IPS-18c (cell line): ENCODE data around the gene ANKMY1.
"Not testable (repeated sequence)": the region's sequence is repeated elsewhere in the genome, so short reads cannot be mapped to it uniquely, and the experiment has no call there.

Experiments used
- H3K4me3 ChIP-seq: 2 replicates; pipeline ENCODE4 v1.7.0; 2013; ENCODE audit warnings: low read depth, mild to moderate bottlenecking, low read length, moderate library complexity; ENCODE audit not compliant: insufficient read depth
- H3K9me3 ChIP-seq: one replicate; pipeline ENCODE4 v1.6.1; 2013; ENCODE audit warnings: mild to moderate bottlenecking, low read length, moderate library complexity; ENCODE audit not compliant: control insufficient read depth, insufficient read depth

Gene ANKMY1

GRCh38 chr2:240506406-240507059, 51.3 kb downstream of the ANKMY1 start:
- H3K4me3 ChIP-seq, result no peak overlapping the region
- no peaks in the 10 kb centered on the region for H3K9me3 ChIP-seq

GRCh38 chr2:240505910-240506309, 51.9 kb downstream of the ANKMY1 start:
- Histone ChIP-seq H3K4me3 (no peak overlapping the region), H3K9me3 (no peaks in the 10 kb centered on the region)

- H3K9me3 ChIP-seq, result no peaks in the 10 kb centered on the region
- H3K4me3 ChIP-seq, result no peak overlapping the region
Observed at GRCh38 chr2:240503848-240504247, 53.9 kb downstream of the ANKMY1 start.

- Histone ChIP-seq H3K9me3 (no peaks in the 10 kb centered on the region), H3K4me3 (no peak overlapping the region)
Observed at GRCh38 chr2:240503375-240503774, 54.4 kb downstream of the ANKMY1 start.

GRCh38 chr2:240502430-240503121, 55.2 kb downstream of the ANKMY1 start:
- H3K4me3 ChIP-seq, result no peak overlapping the region
- no peaks in the 10 kb centered on the region for H3K9me3 ChIP-seq

- Histone ChIP-seq H3K9me3 (no peaks in the 10 kb centered on the region), H3K4me3 (no peak overlapping the region)
Observed at GRCh38 chr2:240502059-240502429, 55.7 kb downstream of the ANKMY1 start.

GRCh38 chr2:240501531-240501991, 56.2 kb downstream of the ANKMY1 start:
- Histone ChIP-seq H3K4me3 (no peak overlapping the region), H3K9me3 (no peaks in the 10 kb centered on the region)

- Histone ChIP-seq H3K4me3 (no peak overlapping the region), H3K9me3 (no peaks in the 10 kb centered on the region)
Observed at GRCh38 chr2:240500561-240501423, 57.0 kb downstream of the ANKMY1 start.

- Histone ChIP-seq H3K4me3 (no peak overlapping the region), H3K9me3 (no peaks in the 10 kb centered on the region)
Observed at GRCh38 chr2:240499309-240500301, 58.2 kb downstream of the ANKMY1 start.

GRCh38 chr2:240498958-240499260, 58.9 kb downstream of the ANKMY1 start:
- Histone ChIP-seq H3K9me3 (no peaks in the 10 kb centered on the region), H3K4me3 (no peak overlapping the region)

- Histone ChIP-seq H3K9me3 (no peaks in the 10 kb centered on the region), H3K4me3 (no peak overlapping the region)
Observed at GRCh38 chr2:240498171-240498957, 59.4 kb downstream of the ANKMY1 start.

- not testable (repeated sequence) for H3K4me3 ChIP-seq, H3K9me3 ChIP-seq
Observed at GRCh38 chr2:240497082-240497481, 60.7 kb downstream of the ANKMY1 start.

- not testable (repeated sequence) for H3K9me3 ChIP-seq, H3K4me3 ChIP-seq
Observed at GRCh38 chr2:240494942-240495341, 62.8 kb downstream of the ANKMY1 start.

GRCh38 chr2:240494194-240494793, 63.5 kb downstream of the ANKMY1 start:
- Histone ChIP-seq H3K9me3 (peaks cover 2% of the 10 kb centered on the region), H3K4me3 (no peak overlapping the region)

GRCh38 chr2:240491483-240491882, 66.3 kb downstream of the ANKMY1 start:
- no peak overlapping the region for H3K4me3 ChIP-seq
- H3K9me3 ChIP-seq, result peaks cover 2% of the 10 kb centered on the region

GRCh38 chr2:240482141-240482540, 75.6 kb downstream of the ANKMY1 start:
- Histone ChIP-seq H3K4me3 (no peak overlapping the region), H3K9me3 (no peaks in the 10 kb centered on the region)
